ENCODE results near the gene KLF4.

- TF ChIP-seq CTCF (IDR thresholded peaks at IDR 0.05) (no peak), POLR2A (IDR thresholded peaks at IDR 0.05) (no peak)
Observed at GRCh38 chr9:107483666-107484065, 5.9 kb downstream of the KLF4 start.
